H1 (cell line): Measurements from ENCODE around the gene ADA. TPM values are rescaled to one million over a fixed set of nuclear protein-coding genes. Genes with fewer than 3 reads are reported as not detected.

ENCODE experiments used
- CBX8 ChIP-seq: fragments of 300-800, 300-1000 bp; sonication (generic); IDR thresholded peaks from 2 replicates; pipeline ENCODE4 v1.7.1; 2016; ENCODE audit warnings: low read depth, low read length, borderline replicate concordance
- POLR2A ChIP-seq, 2 experiments: IDR thresholded peaks; 1 replicate in 1 of 2; 2 replicates in 1 of 2; pipeline ENCODE4 v1.6.1; 2011; ENCODE audit warnings: low read depth in 2 of 2, low read length in 2 of 2, mild to moderate bottlenecking in 2 of 2; ENCODE audit errors: control extremely low read depth in 1 of 2
- POU5F1 ChIP-seq: IDR thresholded peaks from 2 replicates; pipeline ENCODE4 v1.6.1; 2011; ENCODE audit warnings: low read depth, mild to moderate bottlenecking, low read length, moderate library complexity
- polyA plus RNA-seq, 7 experiments: library from polyadenylated mRNA; depleted of rRNA in 3 of 7; stranded (reverse) in 5 of 7; unstranded in 2 of 7; fragments of >200 nt in 5 of 7; fragments of 200-250 nt in 2 of 7; gene quantifications; 1 replicate in 5 of 7; 2 replicates in 1 of 7; 4 replicates in 1 of 7; pipeline versions ENCODE4 v1.2.1 to v1.2.3, GENCODE V29; 2011 to 2013; ENCODE audit warnings: missing spikeins in 2 of 7, mixed read lengths in 2 of 7
- total RNA-seq: library from RNA; stranded (reverse); fragmentation: NEBNext Ultra II Directional; extraction: Animal tissue kit (Norgen Biotek cat#: 25700); gene quantifications from 2 replicates; pipeline ENCODE4 v1.2.1, GENCODE V29; 2021
- TF ChIP-seq, protein P1 (sequence below): IDR thresholded peaks from 2 replicates; pipeline ENCODE4 v1.6.1; 2012; ENCODE audit warnings: inconsistent platforms

Gene ADA
- total and polyA plus RNA-seq, 2 of the 8 experiments (the other 6 are each of a cell fraction or from before 2014, with no cell fraction given), result 19.9 to 32.8 TPM

DNA sequence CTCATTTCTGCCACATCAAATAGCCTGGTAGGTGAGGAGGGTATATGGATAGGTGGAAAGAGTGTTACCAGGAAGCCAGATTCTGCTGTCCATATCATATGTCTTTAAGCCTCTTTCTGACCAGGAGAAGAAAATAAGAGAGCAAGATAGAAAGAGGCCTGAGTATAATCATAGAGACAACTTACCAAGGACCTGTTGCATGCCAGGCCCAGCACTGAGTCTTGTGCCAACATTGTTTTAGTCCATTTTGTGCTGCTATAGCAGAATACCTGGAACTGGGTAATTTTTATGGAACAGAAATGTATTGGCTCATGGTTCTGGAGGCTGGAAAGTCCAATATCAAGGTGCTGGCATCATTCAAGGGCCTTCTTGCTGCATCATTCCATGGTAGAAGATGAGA is 7.3 kb upstream of the ADA start (continued):
- TF ChIP-seq POU5F1 (no peak), CBX8 (no peak), POLR2A (IDR thresholded peaks at IDR 0.05; ENCODE audit: control extremely low read depth in 1 of 2, low read depth in 2 of 2, low read length in 2 of 2) (no peak)
- TF ChIP-seq, protein P1, sequence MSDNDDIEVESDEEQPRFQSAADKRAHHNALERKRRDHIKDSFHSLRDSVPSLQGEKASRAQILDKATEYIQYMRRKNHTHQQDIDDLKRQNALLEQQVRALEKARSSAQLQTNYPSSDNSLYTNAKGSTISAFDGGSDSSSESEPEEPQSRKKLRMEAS, result no peak
